Stimulated activated CD4-positive, alpha-beta T cell treated with anti-CD3 and anti-CD28 coated beads, Interleukin-2, amount 100 ng/mL, for 48 hours (primary cell): Measurements from ENCODE around the gene FGF14.
"Not testable (repeated sequence)": the region's sequence is repeated elsewhere in the genome, so short reads cannot be mapped to it uniquely, and the experiment has no call there.

Experiments used
- DNase-seq, 2 donors: peaks; one replicate each; pipeline ENCODE4 v3.0.0-alpha.2; 2020

The FGF14 gene

GRCh38 chr13:102021777-102022176, 380.1 kb downstream of the FGF14 start:
- no peak for DNase-seq

GRCh38 chr13:102020611-102021216, 381.1 kb downstream of the FGF14 start:
- no peak for DNase-seq

GRCh38 chr13:102018716-102019115, 383.1 kb downstream of the FGF14 start:
- DNase-seq, result no peak

GRCh38 chr13:102017248-102017647, 384.6 kb downstream of the FGF14 start:
- no peak for DNase-seq

- no peak for DNase-seq
Observed at GRCh38 chr13:102012299-102013293, 389.3 kb downstream of the FGF14 start.

GRCh38 chr13:102011455-102011854, 390.4 kb downstream of the FGF14 start:
- not testable (repeated sequence) for DNase-seq

- no peak for DNase-seq
Observed at GRCh38 chr13:102003848-102004570, 397.8 kb downstream of the FGF14 start.

- no peak for DNase-seq
Observed at GRCh38 chr13:102002287-102002686, 399.6 kb downstream of the FGF14 start.

GRCh38 chr13:102000764-102001163, 401.1 kb downstream of the FGF14 start:
- DNase-seq, result no peak

- no peak for DNase-seq
Observed at GRCh38 chr13:101998129-101998528, 403.7 kb downstream of the FGF14 start.

GRCh38 chr13:101996954-101997353, 404.9 kb downstream of the FGF14 start:
- DNase-seq, result no peak

- DNase-seq, result no peak
Observed at GRCh38 chr13:101989798-101990350, 412.0 kb downstream of the FGF14 start.

GRCh38 chr13:101988140-101988539, 413.7 kb downstream of the FGF14 start:
- DNase-seq, result no peak

GRCh38 chr13:101986316-101986715, 415.5 kb downstream of the FGF14 start:
- no peak for DNase-seq

- DNase-seq, result no peak
Observed at GRCh38 chr13:101985321-101985720, 416.5 kb downstream of the FGF14 start.

- no peak for DNase-seq
Observed at GRCh38 chr13:101982903-101983302, 418.9 kb downstream of the FGF14 start.

- no peak for DNase-seq
Observed at GRCh38 chr13:101979825-101980224, 422.0 kb downstream of the FGF14 start.

GRCh38 chr13:101978552-101979315, 423.1 kb downstream of the FGF14 start:
- no peak for DNase-seq

- DNase-seq, result no peak
Observed at GRCh38 chr13:101977475-101977874, 424.4 kb downstream of the FGF14 start.

- no peak for DNase-seq
Observed at GRCh38 chr13:101972191-101972590, 429.7 kb downstream of the FGF14 start.

GRCh38 chr13:101970341-101970740, 431.5 kb downstream of the FGF14 start:
- DNase-seq, result no peak

GRCh38 chr13:101967781-101968180, 434.1 kb downstream of the FGF14 start:
- DNase-seq, result no peak
